GM21619 (cell line): ENCODE data around the gene CACNA1H.

ENCODE experiments used
- ATAC-seq: cut with Tn5 transposase; IDR thresholded peaks from one replicate; pipeline ENCODE4 v1.9.1; 2021; ENCODE audit not compliant: unreplicated experiment

CACNA1H gene

DNA sequence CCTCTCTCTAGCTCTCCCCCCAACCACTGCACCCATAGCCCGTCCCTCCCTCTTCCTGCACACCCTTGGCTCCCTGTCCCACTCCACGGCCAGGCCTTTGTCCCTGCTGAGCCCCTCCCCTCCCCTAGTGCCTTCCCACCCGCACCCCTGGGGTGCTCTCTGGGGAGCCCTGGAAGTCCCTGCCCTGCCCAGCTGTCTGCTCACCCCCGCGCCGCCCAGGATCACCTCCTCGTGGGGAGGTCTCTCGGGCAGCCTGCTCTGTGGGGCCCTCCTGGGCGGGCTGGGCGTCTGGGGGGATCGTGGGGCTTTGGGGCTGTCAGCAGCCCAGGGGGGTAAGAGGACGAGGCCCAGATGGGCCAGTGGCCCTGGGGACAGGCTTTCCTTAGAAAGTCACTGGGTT lies 18.1 kb downstream of the CACNA1H start:
- ATAC-seq = no peak

DNA sequence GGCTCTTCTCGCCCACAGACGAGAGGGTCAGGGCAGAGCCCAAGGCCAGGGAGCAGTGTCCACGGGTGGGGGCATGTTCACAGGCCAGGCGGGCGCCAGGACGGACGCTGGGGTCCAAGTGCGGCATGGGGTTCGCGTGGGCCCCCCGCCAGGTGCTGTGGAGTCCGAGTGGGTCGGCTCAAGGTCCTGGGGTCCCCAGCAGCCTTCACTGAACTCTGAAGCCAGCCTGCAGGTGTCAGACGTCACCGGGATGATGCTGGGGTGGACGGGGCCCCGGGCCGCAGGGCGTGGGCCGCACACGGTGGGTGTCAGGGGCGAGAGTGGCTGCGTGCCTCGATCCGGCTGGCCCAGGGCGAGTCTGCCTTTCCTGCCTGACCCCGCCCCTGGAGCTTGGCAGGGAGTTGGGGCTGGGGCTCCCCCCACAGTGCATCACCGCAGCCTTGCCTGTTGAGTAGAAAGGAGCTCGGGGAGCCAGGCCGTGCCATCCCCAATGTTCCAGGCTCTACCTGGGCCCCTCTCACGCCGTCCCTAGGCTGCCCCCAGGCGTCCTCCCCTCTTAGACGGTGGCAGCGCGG lies 19.0 kb downstream of the CACNA1H start:
- no peak for ATAC-seq

DNA sequence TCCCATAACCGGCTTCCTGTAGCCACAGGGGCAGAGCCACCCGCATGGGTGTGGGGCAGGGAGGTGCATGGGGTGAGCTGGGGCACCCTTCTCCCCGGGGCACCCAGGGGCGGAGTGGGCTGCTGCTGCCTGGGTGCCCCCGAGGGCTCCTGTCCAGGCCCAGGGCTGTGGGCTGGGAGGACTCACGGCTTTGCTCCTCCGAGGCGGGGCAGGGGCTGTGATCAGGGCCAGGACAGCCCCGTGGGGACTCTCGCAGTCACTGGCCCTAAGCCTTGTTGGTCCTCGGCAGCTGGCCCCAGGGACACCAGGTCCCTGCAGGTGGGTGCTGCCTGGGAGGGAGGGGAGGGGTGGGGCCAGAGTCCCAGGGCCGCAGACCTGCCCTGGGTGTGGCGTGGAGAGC lies 19.7 kb downstream of the CACNA1H start:
- ATAC-seq = no peak

DNA sequence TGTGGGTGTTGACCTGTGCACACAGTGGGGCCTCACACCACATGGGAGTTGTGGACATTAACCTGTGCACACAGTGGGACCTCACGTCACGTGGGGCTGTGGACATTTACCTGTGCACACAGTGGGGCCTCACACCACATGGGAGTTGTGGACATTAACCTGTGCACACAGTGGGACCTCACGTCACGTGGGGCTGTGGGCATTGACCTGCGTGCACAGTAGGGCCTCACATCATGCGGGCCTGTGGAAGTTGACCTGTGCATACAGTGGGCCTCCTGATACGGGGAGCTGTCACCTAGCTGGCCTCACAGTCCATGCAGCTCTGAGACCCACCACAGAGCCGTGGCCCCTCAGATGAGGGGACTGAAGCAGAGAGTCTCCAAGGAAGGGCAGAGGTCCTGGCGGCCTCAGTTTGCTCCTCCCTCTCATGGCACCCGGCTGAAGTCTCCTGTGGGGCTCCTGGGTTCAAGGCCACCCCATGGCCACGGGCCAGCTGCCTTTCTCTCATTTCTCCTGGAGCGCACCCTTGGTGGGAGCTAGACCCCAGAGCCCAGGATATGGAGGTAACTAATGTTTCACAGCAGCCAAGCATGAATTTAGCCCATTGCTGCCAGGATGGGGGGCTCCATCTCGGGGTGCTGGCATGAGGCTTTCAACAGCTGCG lies 21.0 kb downstream of the CACNA1H start:
- ATAC-seq = no peak

DNA sequence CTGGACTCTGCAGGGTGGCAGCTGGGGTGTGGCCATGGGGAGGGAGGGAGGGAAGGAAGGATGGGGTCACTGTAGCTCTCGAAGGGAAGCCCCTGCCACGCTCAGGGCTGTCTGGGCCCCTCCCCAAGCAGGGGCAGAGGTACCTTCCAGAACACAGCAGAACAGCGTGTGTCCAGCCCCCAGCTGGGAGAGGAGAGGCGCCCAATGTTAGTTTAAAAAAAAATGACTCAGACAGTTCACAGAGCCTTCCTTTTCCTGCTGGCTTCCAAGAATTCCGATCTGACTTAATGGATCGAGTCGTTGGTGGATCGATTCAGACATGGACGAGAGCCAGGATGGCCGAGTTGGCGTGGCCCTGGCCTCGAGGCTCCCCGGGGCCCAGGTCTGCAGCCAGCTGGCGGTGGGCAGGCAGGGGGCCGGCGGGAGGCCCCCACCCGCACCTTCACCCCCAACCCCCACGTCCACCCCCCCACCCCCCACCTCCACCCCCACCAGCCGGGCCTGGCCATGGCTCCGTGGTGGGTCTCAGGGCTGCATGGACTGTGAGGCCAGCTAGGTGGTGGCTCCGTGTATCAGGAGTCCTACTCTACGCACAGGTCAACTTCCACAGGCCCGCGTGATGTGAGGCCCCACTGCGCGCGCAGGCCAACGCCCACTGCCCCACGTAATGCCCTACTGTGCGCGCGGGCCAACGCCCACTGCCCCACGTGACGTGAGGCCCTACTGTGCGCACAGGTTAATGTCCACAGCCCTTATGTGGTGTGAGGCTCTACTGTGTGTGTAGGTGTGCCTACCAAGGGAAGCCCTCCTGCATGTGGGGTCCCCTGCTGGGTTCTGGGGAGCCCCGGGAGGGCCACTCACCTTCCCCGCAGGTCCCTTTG lies 21.8 kb downstream of the CACNA1H start:
- ATAC-seq = no peak

DNA sequence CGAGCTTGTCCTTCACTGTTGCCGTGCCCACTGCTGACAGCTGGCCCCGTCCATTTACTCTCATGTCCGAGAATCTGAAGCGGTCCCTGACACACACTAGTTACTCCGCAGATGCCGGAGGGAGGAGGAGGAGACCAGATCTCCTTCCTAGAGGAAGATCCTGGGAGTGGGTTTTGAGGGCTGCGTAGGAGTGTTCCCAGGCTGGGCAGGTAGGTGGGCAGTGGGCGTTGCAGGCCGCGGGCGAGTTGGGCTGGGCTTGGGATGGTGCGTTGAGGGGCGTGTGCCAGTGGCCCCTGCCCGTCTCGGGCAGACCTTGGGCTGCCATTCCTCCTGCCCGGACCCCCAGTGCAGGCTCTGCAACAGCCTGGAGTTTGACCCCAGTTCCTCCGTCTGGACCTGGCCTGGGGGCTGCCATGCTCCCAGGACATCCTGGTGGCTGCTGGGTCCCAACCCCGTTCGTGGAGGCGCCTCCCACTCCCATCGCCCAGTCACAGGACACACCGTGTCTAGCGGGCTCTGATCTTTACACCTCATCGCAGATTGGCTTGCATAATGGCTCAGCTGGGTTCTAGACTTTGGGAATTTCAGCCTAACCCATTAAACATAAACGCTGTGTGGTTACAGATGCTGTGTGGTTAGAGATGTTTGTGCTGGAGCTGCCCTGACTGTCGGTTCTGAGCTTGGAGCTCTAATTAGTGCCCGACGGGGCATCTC lies 22.8 kb downstream of the CACNA1H start:
- no peak for ATAC-seq

DNA sequence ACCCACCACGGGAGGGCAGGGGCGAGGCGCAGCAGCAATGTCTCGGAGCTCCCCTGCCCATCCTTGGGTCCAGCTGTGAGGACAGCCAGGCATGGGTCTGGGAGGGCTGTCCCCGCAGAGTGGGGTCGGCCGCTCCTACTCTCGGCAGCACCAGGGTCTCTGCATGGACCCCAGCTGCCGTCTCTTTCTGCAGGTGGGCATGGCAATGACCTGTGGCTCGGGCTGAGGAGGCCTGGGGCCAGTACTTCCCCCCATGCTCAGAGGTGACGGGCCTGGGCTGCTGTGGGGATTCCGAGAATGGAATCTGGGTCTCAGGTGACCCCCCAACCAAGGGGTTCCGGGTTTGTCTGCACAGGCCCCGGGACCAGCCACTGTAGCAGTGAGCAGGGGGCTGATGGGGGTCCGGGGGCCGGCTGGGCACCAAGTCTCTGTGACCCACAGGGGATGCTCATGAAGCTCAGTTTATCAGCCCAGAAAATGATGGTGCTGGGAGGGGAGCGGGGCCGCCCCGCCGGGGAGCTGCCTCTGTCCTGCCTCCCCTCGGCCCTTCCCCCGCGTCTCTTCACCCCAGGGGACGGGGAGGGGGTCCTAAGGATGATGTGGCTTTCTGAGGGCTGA lies 23.5 kb downstream of the CACNA1H start:
- ATAC-seq = no peak

DNA sequence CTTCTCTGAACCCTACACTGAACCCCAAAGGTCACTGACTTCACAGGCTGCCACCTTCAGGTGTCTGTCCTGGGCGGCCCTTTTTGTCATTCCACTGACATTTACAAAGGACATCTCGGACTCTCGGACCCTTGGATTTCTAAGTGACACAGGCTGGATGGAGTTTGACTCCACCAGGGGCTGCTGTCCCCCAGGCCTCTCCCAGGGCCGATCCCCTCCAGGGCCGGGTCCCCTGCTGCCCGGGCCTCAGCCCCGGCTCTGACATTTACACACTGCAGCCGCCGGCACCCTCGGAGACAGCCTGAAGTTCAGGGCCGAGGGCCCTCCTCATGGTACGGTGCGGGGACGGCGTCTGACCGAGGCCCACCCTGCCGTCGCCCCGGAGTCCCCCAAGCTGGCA lies 24.1 kb downstream of the CACNA1H start:
- ATAC-seq = no peak

DNA sequence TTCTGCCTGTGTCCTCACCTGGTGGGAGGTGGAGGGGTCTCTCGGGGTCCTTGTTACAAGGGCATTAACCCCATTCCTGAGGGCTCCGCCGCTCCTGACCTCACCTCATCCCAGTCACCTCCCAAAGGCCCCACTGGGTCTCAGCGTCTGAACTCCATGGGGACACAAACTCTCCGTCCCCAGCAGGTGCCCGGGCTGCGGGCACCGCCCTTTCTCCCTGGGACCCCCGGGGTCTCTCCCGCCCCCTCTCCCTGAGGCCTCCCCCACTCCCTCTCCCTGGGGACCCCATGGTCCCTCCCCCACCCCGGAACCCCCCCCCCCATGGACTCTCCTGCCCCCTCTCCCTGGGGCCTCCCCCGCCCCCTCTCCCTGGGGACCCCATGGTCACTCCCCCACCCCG lies 24.8 kb downstream of the CACNA1H start:
- no peak for ATAC-seq

DNA sequence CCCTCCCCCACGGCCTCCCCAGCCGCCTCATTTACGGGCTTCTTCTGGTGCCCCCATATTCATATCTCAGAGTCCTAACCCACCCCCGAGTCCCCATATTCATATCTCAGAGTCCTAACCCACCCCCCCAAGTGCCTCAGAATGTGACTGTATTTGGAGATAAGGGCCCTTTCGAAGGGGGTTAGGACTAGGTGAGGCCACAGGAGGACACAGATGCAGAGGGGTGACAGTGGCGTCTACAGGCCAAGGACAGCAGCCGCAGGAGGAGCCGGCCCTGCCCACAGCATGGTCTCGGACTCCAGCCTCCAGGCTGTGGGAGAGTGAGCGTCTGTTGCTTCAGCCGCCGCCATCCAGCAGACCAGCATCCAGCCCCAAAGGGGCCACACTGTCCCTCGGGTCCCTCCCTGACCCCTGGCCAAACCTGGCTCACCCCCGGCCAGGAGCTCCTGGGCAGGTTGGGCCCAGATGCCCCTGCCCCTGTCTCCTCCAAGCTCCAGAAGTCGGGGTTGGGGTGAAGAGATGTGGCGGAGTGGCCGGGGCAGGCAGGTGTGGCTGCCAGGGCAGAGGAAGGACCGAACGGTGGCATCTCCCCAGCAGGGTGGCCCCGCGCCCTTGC lies 25.5 kb downstream of the CACNA1H start:
- no peak for ATAC-seq

DNA sequence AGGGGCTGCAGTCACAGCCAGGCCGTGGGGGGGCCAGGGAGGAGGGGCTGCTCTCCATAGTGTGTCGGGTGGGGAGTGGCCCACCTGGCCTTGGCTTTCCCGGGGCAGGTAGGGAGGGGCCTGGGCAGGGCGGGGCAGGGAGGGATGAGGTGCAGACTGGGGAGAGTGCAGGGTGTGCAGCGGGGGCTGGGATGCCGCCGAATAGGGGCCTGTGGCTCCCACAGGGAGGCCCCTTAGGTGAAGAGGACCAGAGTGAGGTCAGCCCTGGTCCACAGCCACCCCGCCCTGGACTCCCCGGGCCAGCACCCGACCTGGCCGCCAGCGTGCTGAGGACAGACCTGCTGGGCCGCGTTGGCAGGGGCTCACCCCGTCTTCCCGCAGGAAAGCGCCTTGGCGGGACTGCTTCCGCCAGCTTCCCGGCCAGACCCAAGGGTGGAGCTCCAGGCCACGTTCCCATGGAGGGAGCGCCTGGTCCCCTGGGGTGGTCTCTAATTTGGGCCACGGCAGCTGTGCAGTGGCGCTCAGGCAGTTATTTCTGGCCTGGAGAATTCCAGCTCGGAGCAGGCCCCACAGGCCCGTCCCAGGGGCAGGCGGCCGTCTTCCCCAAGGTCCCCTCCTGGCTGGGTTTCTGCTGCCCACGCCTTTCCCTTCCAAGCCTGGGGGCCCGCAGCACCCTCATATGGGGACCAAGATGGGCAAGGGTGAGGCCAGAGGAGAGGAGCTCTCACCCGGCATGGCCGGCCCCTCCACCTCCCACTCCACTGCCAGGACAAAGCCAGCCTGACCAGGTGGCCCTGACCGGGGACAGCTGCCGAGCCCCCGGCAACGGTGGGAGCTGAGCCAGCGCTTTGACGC lies 27.9 kb downstream of the CACNA1H start:
- no peak for ATAC-seq

DNA sequence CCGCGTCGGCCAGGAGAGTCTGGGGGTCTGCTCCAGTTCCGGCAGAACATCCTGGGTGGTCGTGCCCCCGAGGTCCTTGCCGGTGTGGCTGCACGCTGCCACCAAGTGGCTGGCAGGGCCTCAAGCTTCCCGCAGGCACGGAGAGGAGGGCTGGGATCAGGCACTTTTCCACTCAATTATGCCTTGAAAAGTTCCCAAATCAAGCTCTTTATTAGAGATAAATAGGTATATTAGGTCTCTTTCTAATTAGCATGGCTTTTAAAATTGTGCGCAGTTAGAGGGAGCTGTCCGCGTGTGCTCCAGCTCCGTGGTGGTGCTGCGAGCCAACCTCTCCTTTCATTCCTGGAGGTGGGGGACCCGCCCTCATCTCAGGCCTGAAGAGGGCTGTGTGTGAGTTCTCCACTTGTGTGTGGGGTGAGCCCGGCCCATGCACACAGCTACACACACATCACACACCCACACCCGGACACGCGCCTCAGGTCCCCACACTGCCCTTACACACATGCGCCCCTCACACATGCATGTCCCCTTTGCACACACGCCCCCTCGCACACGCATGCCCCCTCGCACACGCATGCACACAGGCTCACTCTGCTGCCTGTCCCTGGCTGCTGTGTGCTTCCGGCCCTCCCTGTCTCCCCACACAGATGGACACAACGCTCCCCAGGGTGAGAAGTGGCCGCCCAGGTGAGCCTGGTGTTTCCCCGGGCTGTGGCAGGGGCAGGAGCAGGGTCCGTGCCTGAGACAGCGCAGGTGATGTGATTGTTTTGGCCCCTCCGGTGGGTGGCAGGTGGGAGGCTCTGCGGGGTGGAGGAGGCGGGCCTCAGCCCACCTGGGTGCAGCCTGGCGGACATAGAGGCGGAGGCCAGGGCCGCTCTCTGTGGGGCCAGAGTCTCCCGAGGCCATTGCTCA lies 28.8 kb downstream of the CACNA1H start:
- ATAC-seq = no peak

DNA sequence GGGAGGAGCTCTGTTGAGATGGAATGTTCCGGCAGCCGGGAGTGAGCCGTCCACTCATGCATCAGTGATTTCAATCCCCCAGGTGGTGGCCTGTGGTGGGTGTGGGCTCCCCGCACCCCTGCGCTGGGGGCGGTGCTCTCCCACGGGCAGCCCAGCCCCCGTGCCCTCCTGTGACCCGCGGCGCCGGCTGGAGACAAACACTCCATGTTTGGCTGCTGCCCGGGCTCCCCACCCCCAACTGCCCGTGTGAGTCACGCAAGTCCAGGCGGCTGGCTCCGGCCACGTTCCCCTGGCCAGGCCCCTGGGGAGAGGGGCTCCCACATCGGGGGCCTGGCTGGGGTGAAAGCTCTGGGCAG lies 29.4 kb downstream of the CACNA1H start:
- ATAC-seq = no peak

DNA sequence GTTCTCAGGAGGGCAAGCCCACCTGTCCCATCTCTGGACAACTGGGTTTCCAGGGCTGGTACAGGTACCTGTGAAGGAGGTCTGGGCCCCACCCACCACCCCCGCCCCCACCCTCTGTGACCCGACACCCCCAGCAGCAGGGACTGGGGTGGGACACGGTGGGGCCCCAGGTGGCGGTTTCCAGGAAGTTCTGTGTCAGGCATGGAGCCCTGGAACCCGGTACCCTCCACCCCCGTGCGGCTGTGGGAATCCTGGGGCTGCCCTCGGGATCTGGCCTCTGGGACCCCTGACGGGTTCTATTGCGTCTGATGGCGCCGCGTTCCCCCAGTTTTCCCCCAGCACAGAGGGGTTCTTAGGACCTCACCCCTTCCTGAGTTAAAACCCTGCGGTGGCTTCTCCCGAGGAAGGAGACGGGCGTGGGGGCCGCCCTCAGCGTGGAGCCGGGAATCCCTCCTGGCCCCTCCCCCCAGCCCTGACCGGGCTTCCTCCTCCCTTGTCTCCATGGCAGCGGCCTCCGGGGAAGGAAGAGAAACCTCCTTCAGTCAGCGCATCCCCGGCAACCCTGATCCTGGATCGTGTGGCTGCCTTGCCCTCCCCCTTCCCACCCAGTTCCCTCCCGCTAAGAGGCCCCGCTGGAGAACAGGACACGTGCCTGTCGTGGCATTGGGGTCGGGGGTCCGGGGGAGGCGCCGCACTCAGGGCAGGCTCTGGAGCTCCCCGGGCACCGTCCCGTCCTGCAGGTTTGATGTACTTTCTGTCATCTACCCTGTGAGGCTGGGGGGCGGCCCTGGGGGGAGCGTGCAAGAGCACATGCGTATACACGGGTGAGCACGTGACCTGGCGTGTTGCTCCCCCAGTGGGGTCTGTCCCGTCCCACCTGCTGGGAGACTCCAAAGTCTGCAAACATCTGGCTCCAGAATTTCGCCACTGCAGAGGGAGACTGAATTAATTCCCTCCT lies 30.3 kb downstream of the CACNA1H start:
- no peak for ATAC-seq

DNA sequence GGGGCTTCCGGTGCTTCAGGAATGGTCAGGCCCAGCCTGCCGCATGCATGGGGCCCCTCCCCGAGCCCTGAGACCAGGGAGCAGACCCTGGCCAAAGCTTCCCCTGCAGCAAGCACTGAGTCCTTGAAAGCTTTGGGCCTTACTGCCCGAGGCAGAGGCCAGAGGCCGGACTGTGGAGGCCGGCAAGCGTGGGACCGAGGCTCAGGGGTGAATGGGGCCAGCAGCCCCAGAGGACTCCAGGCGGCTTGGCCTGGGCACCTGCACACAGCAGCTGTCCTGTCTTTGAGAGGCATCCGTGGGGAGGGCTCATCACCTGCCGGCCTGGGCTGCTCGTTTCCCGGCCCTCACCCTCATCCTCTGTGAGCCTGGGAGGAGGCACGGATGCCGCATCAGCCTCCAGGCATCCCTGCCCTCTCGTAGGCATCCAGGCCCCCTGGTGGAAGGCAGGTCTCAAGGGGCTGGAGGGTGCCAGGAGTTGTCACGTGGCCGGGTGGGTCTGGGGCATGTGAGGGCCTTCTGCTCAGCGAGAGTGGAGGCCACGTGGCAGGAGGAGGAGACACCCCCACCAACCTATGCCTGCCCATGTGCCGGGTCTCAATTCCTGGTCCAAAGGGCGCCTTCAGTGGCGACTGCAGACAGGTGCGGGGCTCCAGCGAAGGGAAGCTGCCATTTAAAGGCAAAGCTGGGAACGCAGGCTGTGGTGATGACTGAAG lies 31.4 kb downstream of the CACNA1H start:
- ATAC-seq = no peak

DNA sequence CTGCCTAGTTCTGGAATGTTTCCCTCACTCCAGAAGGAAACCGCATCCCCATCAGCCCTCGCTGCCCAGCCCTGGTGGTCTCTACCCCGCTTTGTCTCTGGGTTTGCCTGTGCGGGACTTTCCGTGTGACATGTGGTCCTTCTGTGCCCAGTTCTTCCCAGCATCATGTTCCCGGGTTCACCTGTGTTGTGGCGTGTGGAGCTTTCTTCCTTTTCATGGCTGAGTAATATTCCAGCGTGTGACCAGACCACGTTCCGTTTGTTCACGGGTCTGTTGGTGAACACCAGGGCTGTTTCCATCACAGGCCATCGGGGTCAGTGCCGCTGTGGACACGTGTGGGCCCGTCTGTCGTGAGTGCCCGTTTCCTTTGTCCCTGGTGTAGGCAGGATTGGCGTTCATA lies 32.1 kb downstream of the CACNA1H start:
- no peak for ATAC-seq
